SK-N-SH (cell line): ENCODE data around the gene RFWD3.

Experiments
- CTCF ChIP-seq: fragments of 200-600 bp; sonication (generic); IDR thresholded peaks from 2 replicates; pipeline ENCODE4 v1.6.1; 2017; ENCODE audit warnings: antibody characterized with exemption, mild to moderate bottlenecking, moderate library complexity
- EP300 ChIP-seq, 2 experiments: IDR thresholded peaks; 2 replicates each; pipeline versions ENCODE4 v1.4.0 to v1.6.1; 2012; ENCODE audit warnings: borderline replicate concordance in 1 of 2, low read depth in 1 of 2, low read length in 1 of 2
- POLR2AphosphoS5 ChIP-seq: IDR thresholded peaks from 2 replicates; pipeline ENCODE4 v1.6.1; 2012; ENCODE audit warnings: low read depth, low read length
- RAD21 ChIP-seq: IDR thresholded peaks from 2 replicates; pipeline ENCODE4 v1.6.1; 2012; ENCODE audit warnings: mild to moderate bottlenecking, low read length

GRCh38 chr16:74596586-74596985 is 70.1 kb downstream of the RFWD3 start:
- TF ChIP-seq EP300 (IDR thresholded peaks at IDR 0.05; ENCODE audit: borderline replicate concordance in 1 of 2, low read depth in 1 of 2, low read length in 1 of 2) (no peak), CTCF (no peak), POLR2AphosphoS5 (no peak), RAD21 (no peak)
